Hepatocyte (in vitro differentiated cells): ENCODE results near the gene CORO2A.

Experiments used
- CTCF ChIP-seq: fragments of 200-600 bp; sonication (generic); IDR thresholded peaks from 2 replicates; pipeline ENCODE4 v1.5.1; 2016; ENCODE audit warnings: antibody characterized with exemption, mild to moderate bottlenecking; ENCODE audit not compliant: poor library complexity
- EZH2 ChIP-seq: fragments of 200-600 bp; sonication (generic); IDR thresholded peaks from 2 replicates; pipeline ENCODE4 v1.6.1; 2016; ENCODE audit warnings: antibody characterized with exemption, mild to moderate bottlenecking, borderline replicate concordance

- no peak for TF ChIP-seq CTCF
- no peak for TF ChIP-seq EZH2
Observed at GRCh38 chr9:98172604-98173003, 19.8 kb downstream of the CORO2A start.
